Skeletal muscle tissue (tissue), 4 donors: ENCODE measurements around the gene CSNK1G1. TPM values are rescaled to one million over a fixed set of nuclear protein-coding genes. Genes with fewer than 3 reads are reported as not detected.
"Not testable (repeated sequence)": the region's sequence is repeated elsewhere in the genome, so short reads cannot be mapped to it uniquely, and the experiment has no call there.

Experiments used
- H3K27ac ChIP-seq: one replicate; pipeline ENCODE4 v1.7.0; 2013; ENCODE audit warnings: mild to moderate bottlenecking, low read depth, low read length, inconsistent platforms
- H3K27me3 ChIP-seq, 3 donors: one replicate each; pipeline ENCODE4 v1.7.0; 2013; ENCODE audit warnings: low read length in 3 of 3; ENCODE audit not compliant: control insufficient read depth in 3 of 3, insufficient read depth in 3 of 3
- H3K36me3 ChIP-seq, 3 donors: one replicate each; pipeline ENCODE4 v1.7.0; 2013; ENCODE audit warnings: low read length in 3 of 3; ENCODE audit not compliant: control insufficient read depth in 3 of 3, insufficient read depth in 3 of 3
- H3K4me1 ChIP-seq, 3 donors: one replicate each; pipeline ENCODE4 v1.7.0; 2013; ENCODE audit warnings: low read length in 3 of 3, mild to moderate bottlenecking in 3 of 3; ENCODE audit not compliant: control insufficient read depth in 3 of 3, insufficient read depth in 3 of 3
- H3K4me3 ChIP-seq, 3 donors: one replicate each; pipeline ENCODE4 v1.7.0; 2013; ENCODE audit warnings: low read length in 3 of 3
- H3K9ac ChIP-seq, 3 donors: one replicate each; pipeline ENCODE4 v1.7.0; 2013; ENCODE audit warnings: low read length in 3 of 3, mild to moderate bottlenecking in 3 of 3, moderate library complexity in 2 of 3, low read depth in 1 of 3
- H3K9me3 ChIP-seq, 3 donors: one replicate each; pipeline ENCODE4 v1.7.0; 2013; ENCODE audit warnings: low read length in 3 of 3; ENCODE audit not compliant: control insufficient read depth in 3 of 3
- total RNA-seq: library from RNA; depleted of rRNA; stranded (reverse); fragments of >200 nt; gene quantifications from one replicate; pipeline ENCODE4 v1.2.3, GENCODE V29; 2014
- donor health status: Osteomylitis.

Gene CSNK1G1
- total RNA-seq, 1 donor from 2014 or later, result 26.6 TPM

GRCh38 chr15:64233299-64233698 is 122.7 kb downstream of the CSNK1G1 start:
- Histone ChIP-seq H3K27ac (no peak overlapping the region), H3K9ac (no peak overlapping the region), H3K4me1 (no peaks in the 10 kb centered on the region), H3K4me3 (no peak overlapping the region), H3K27me3 (no peaks in the 10 kb centered on the region), H3K36me3 (no peaks in the 10 kb centered on the region), H3K9me3 (no peaks in the 10 kb centered on the region)

GRCh38 chr15:64232400-64232799 is 123.6 kb downstream of the CSNK1G1 start:
- Histone ChIP-seq H3K9me3 (no peaks in the 10 kb centered on the region), H3K36me3 (no peaks in the 10 kb centered on the region), H3K27me3 (no peaks in the 10 kb centered on the region), H3K4me1 (no peaks in the 10 kb centered on the region), H3K27ac (no peak overlapping the region), H3K9ac (no peak overlapping the region), H3K4me3 (no peak overlapping the region)

- no peaks in the 10 kb centered on the region for H3K36me3 ChIP-seq
- no peak overlapping the region for H3K4me3 ChIP-seq
- H3K9me3 ChIP-seq, result no peaks in the 10 kb centered on the region
- H3K27me3 ChIP-seq, result no peaks in the 10 kb centered on the region
- no peak overlapping the region for H3K27ac ChIP-seq
- H3K4me1 ChIP-seq, result peaks cover 0 to 6% (median 0%) of the 10 kb centered on the region in 3 donors
- H3K9ac ChIP-seq, result no peak overlapping the region
Measured at GRCh38 chr15:64229129-64229724, 126.7 kb downstream of the CSNK1G1 start.

GRCh38 chr15:64225804-64226203 is 130.2 kb downstream of the CSNK1G1 start:
- no peaks in the 10 kb centered on the region for H3K36me3 ChIP-seq
- no peak overlapping the region for H3K4me3 ChIP-seq
- peaks cover 0 to 6% (median 3%) of the 10 kb centered on the region in 3 donors for H3K4me1 ChIP-seq
- no peaks in the 10 kb centered on the region for H3K9me3 ChIP-seq
- H3K27me3 ChIP-seq, result no peaks in the 10 kb centered on the region
- H3K27ac ChIP-seq, result no peak overlapping the region
- H3K9ac ChIP-seq, result no peak overlapping the region

- Histone ChIP-seq H3K4me1 (peaks cover 0 to 6% (median 3%) of the 10 kb centered on the region in 3 donors), H3K27me3 (no peaks in the 10 kb centered on the region), H3K4me3 (no peak overlapping the region), H3K9me3 (no peaks in the 10 kb centered on the region), H3K36me3 (no peaks in the 10 kb centered on the region), H3K27ac (no peak overlapping the region), H3K9ac (no peak overlapping the region)
Measured at GRCh38 chr15:64224511-64224910, 131.5 kb downstream of the CSNK1G1 start.

- Histone ChIP-seq H3K9me3 (no peaks in the 10 kb centered on the region), H3K4me1 (peaks cover 0 to 6% (median 3%) of the 10 kb centered on the region in 3 donors), H3K36me3 (no peaks in the 10 kb centered on the region), H3K27ac (no peak overlapping the region), H3K27me3 (no peaks in the 10 kb centered on the region), H3K4me3 (no peak overlapping the region), H3K9ac (no peak overlapping the region)
Measured at GRCh38 chr15:64223882-64224281, 132.1 kb downstream of the CSNK1G1 start.

- Histone ChIP-seq H3K27ac (no peak overlapping the region), H3K9ac (no peak overlapping the region), H3K27me3 (no peaks in the 10 kb centered on the region), H3K4me3 (no peak overlapping the region), H3K4me1 (peaks cover 0 to 6% (median 3%) of the 10 kb centered on the region in 3 donors), H3K9me3 (no peaks in the 10 kb centered on the region), H3K36me3 (no peaks in the 10 kb centered on the region)
Measured at GRCh38 chr15:64222573-64223366, 133.2 kb downstream of the CSNK1G1 start.

GRCh38 chr15:64221911-64222310 is 134.1 kb downstream of the CSNK1G1 start:
- H3K27me3 ChIP-seq, H3K4me3 ChIP-seq: not testable (repeated sequence)

GRCh38 chr15:64217429-64217750 is 138.6 kb downstream of the CSNK1G1 start:
- not testable (repeated sequence) for H3K27ac ChIP-seq, H3K27me3 ChIP-seq, H3K4me1 ChIP-seq, H3K4me3 ChIP-seq, H3K36me3 ChIP-seq, H3K9ac ChIP-seq, H3K9me3 ChIP-seq

More at GRCh38 chr15:64221911-64222310, 134.1 kb downstream of the CSNK1G1 start:
- H3K4me1 ChIP-seq, H3K9me3 ChIP-seq, H3K27ac ChIP-seq, H3K36me3 ChIP-seq, H3K9ac ChIP-seq: not testable (repeated sequence)

- Histone ChIP-seq H3K4me1 (no peaks in the 10 kb centered on the region), H3K9me3 (no peaks in the 10 kb centered on the region), H3K9ac (no peak overlapping the region), H3K27ac (no peak overlapping the region), H3K36me3 (peaks cover 2 to 5% (median 5%) of the 10 kb centered on the region in 3 donors), H3K4me3 (no peak overlapping the region), H3K27me3 (no peaks in the 10 kb centered on the region)
Measured at GRCh38 chr15:64216730-64217428, 139.1 kb downstream of the CSNK1G1 start.
